ENCODE measurements around the gene PCNA.
"Not testable (repeated sequence)": the region's sequence is repeated elsewhere in the genome, so short reads cannot be mapped to it uniquely, and the experiment has no call there.

PCNA gene

GRCh38 chr20:5141615-5142014 lies 21.9 kb upstream of the PCNA start:
- DNase-seq: no peak

DNA sequence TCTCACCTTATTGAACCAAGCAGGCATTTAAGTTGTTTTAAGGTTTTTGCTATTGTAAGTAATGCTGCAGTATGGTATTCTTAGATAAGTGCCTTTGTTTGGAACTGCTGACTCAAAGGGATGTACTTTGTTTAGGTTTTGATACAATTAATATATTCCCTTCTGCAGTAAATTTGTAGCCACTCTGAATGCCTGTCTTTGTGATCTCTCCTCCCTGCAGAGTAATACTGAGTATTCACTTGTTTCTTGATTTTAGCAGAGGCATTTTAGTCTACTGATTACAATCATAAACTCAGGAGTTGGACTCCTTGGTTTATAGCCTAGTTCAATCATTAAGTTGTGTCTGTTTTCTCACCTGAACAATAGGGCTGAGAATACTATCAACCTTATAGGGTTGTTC lies 20.4 kb upstream of the PCNA start:
- DNase-seq: no peak

GRCh38 chr20:5136096-5136495 lies 16.3 kb upstream of the PCNA start:
- DNase-seq: no peak

GRCh38 chr20:5135363-5136012 lies 15.7 kb upstream of the PCNA start:
- DNase-seq: no peak

- no peak for DNase-seq
Observed at GRCh38 chr20:5133998-5134397, 14.2 kb upstream of the PCNA start.

GRCh38 chr20:5131502-5131901 lies 11.7 kb upstream of the PCNA start:
- DNase-seq: no peak

- DNase-seq: no peak
Observed at GRCh38 chr20:5128886-5129285, 9.1 kb upstream of the PCNA start.

GRCh38 chr20:5127859-5128424 lies 8.2 kb upstream of the PCNA start:
- no peak for DNase-seq

- no peak for DNase-seq
Observed at GRCh38 chr20:5127204-5127858, 7.6 kb upstream of the PCNA start.

DNA sequence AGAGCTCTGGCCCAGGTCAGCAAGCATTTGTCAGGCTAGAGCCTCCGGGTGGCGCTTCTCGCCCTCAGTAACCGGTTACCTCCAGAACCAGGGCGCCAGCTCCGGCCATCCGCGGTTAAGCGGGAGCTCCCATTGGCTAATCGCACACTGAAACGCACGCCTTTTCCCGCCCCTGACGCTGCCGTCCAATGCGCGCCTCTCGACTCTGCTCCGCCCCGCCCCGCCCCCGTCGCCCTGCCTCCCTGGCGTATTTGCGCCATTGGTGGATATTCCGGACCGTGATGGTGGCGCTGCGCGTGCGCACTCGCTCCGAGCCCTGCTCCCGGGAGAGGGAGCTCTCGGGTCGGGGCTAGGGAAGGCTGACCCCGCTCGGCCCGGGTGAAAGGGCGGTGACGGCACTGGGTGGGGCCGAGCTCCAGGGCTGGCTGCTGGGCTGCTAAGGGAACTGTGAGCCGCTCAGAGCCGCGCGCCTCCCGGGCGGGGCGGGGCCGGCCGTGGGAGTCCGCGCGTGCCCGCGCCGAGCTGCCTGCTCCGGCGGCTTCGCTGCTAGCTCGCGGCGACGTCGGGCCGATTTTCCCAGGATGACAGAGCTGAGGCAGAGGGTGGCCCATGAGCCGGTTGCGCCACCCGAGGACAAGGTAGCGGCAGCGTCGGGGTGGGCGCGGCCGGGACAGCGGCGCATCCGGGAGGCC lies 6.9 kb upstream of the PCNA start, which contains the start of gene CDS2:
TSS of gene CDS2 (plus strand) at position 497 of the 692 bp plus-strand sequence. CDS start at position 582, 85 bp downstream.
- DNase-seq: peak; percentile 99

GRCh38 chr20:5122873-5123260 lies 3.1 kb upstream of the PCNA start:
- DNase-seq: no peak

- no peak for DNase-seq
Observed at GRCh38 chr20:5120185-5120476, 373 bp upstream of the PCNA start.

- DNase-seq: no peak
Observed at GRCh38 chr20:5119143-5119434, 669 bp downstream of the PCNA start.

GRCh38 chr20:5118220-5119142 lies 1.3 kb downstream of the PCNA start:
- DNase-seq: no peak

- no peak for DNase-seq
Observed at GRCh38 chr20:5116875-5117274, 2.9 kb downstream of the PCNA start.

GRCh38 chr20:5114403-5114802 lies 5.4 kb downstream of the PCNA start:
- no peak for DNase-seq

DNA sequence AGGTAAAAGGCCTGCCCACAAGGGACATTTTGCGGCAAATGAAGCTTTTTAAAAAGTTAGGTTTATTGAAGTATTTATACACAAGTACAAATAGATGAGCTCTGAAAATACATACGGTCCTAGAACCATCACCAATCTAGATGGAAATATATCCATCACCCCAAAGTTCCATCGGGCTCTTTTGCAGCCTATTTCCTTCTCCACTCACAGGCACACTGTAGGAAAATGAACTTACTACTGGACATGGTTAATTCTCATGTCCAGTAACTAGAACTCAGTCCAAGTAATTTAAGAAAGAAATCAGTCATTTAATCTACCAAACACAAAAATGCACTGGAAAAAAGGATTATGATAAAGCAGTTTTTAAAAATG lies 6.2 kb downstream of the PCNA start:
- no peak for DNase-seq

DNA sequence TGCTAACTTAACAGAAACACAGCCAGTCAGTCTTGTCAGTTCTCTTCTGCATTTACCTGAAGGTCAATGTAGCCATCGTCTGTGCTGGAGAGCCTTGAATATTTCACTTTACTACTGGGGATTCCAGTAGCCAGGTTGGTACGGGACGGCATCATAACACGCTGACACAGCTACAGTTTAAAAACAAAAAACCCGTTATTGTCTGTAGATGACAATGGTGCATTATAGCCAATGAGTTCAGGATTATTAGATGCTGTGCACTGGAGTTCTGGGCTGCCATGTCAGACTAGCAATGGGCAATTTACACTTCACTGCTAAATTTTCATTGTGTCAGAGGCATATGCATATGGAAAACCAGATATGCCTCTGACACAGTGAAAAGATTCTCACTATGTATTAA lies 10.5 kb downstream of the PCNA start:
- DNase-seq: no peak

- no peak for DNase-seq
Observed at GRCh38 chr20:5104479-5104878, 15.3 kb downstream of the PCNA start.

- peak; percentile 58 for DNase-seq
Observed at GRCh38 chr20:5100684-5101347, 18.9 kb downstream of the PCNA start.

DNA sequence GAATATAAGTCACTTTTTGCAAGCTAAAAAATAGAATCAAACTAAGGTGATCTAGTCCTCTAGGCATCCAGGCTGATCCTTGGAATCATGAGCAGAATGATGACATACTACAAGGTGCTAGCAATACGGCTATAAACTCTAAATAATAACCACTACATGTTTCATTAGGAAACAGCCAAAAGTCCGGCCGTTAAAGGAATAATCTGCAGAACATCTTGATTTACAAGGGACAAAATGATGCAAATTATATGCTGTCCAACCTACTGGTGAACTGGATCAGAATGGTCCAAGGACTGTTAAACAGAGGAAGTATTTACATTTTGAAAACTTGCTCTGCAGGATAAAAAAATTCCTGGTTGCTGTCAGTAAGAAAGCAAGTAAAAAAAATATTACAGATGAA lies 19.8 kb downstream of the PCNA start:
- not testable (repeated sequence) for DNase-seq

- DNase-seq: not testable (repeated sequence)
Observed at GRCh38 chr20:5099009-5099408, 20.7 kb downstream of the PCNA start.
